NCI-H2107 (cell line): ENCODE results near the gene WDR1.

Experiments
- DNase-seq: peaks from one replicate; lab custom pipeline; 2025; lab: John Stamatoyannopoulos, UW

Gene WDR1

DNA sequence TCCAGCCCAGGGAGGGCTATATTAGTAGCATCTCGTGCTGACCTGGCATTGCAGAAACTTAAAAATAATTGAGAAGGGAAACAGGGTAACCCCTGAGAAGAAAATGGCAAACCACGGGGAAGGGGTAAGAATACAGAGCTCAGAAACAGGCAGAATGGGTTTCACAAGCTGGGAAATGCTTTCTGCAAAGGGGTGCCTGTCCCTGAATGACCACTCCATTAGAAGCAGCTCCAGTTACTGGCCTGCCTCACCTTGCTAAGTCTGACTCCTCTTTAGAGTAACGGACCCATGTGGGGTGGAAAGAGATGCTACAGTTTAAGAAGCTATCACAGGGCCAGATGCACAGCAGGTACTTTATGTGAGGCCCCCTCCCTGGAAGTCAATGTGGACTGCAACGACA lies 2.5 kb downstream of the WDR1 start:
- no peak for DNase-seq

GRCh38 chr4:10113362-10114047 lies 3.1 kb downstream of the WDR1 start:
- no peak for DNase-seq

GRCh38 chr4:10112658-10113284 lies 3.8 kb downstream of the WDR1 start:
- DNase-seq = no peak

DNA sequence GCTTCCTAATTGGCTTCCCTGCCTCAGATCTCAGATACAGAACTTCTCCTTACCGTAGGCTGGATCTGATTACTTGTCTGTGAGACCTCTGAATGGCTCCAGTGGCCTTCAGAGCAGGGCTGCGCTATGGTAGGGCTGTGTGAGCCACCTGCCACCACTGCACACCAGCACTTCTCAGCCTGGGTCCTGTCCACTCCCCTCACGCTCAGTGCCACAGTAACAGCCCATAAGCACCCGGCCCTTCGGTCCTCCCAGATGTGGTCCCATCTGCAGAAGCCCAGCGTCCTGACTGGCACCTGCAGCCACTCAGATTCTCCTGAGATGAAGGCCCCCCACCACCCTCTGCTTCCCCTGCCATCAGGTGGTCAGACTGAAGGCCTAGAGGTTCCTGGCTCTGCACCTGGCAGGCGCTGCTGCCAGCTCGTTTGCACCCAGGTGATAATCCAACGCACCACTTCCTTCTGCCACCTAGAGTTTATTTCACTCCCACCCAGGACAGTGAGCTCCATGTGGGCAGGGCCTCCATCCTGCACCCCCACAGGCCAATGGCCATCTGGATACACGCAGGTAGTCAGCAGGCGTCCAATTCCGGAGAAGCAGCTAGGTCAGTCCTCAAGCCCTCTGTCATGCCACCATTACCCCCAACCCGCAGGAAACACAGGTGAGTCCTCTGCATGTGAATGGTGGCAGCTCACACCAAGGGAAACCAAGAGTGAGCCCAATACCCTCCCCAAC lies 5.4 kb downstream of the WDR1 start:
- DNase-seq = no peak

GRCh38 chr4:10109995-10110670 lies 6.5 kb downstream of the WDR1 start:
- DNase-seq = no peak

- no peak for DNase-seq
Measured at GRCh38 chr4:10108818-10109783, 7.5 kb downstream of the WDR1 start.

GRCh38 chr4:10108391-10108790 lies 8.2 kb downstream of the WDR1 start:
- DNase-seq = no peak

- DNase-seq = no peak
Measured at GRCh38 chr4:10107111-10108091, 9.2 kb downstream of the WDR1 start.

DNA sequence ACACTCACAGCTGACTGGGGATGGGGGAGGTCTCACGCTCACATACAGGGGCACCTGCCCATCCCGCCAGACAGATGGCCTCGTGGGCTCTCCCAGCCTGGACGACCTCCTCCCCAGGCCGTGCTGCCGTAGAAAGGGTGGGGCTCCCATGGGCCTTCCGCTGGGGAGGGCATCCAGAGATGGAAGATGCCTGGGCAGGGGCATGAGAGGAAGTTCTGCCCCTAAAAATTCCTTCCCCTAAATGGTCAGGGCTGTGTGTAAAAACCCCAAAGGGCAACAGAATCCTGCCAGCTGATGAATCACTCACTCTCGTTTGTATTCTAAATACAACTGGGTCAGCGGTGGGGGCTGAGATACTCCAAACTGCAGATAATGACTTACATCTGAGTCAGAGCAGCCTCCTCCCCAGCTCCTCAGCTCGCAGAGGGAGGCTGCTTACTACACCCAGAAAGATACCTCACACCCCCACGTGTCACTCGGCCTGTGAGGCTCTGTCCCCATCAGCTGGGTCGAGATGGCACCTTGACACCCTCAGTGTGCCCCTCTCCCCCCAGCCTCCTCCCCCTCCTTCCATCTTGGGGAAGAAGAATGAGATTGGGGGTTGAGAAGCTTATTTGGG lies 10.1 kb downstream of the WDR1 start:
- DNase-seq = no peak

GRCh38 chr4:10105920-10106319 lies 10.7 kb downstream of the WDR1 start:
- DNase-seq = no peak

DNA sequence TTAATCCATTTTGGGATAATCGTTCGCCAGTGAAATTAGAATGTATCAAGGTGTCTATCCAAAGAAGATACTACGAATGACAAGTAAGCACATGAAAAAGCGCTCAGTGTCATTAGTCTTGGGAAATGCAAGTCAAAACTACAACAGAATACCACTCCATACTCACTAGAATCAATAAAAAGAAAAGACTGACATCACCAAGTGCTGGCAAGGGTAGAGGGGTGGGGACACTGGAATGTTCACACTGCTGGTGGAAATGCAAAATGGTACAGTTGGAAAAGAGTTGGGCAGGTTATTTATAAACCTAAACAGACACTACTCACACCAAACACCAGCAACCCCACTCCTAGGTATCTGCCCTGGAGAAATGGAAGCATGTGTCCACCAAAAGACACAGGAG lies 11.2 kb downstream of the WDR1 start:
- DNase-seq = no peak

DNA sequence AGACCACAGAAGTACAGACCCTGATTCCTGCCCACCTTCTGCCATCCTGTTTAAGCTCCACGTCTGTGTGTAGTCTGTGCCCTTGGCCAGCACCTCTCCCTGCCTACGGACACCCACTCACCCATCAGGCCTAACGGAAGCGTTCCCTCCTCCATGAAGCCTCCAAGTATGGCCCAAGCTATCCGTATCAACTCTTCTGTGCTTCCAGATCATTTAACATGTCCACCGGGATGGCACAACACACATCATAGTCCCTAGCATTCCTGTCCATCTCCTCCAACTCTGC lies 11.7 kb downstream of the WDR1 start:
- no peak for DNase-seq

- no peak for DNase-seq
Measured at GRCh38 chr4:10104211-10104990, 12.2 kb downstream of the WDR1 start.

- DNase-seq = no peak
Measured at GRCh38 chr4:10102474-10103332, 13.9 kb downstream of the WDR1 start.

- no peak for DNase-seq
Measured at GRCh38 chr4:10101671-10102473, 14.7 kb downstream of the WDR1 start.

GRCh38 chr4:10100734-10101216 lies 15.8 kb downstream of the WDR1 start:
- DNase-seq = no peak
